Natural killer cell (primary cell): ENCODE data around the gene ME1. TPM values are rescaled to one million over a fixed set of nuclear protein-coding genes. Genes with fewer than 3 reads are reported as not detected.

ENCODE experiments used
- ATAC-seq, 3 donors: fragments of 150-1000 bp in 2 of 3; fragments of 200-7000 bp in 1 of 3; cut with Tn5 transposase; 1 replicate in 1 of 3; 2 replicates in 2 of 3; pipeline ENCODE4 v1.10.0; 2021; ENCODE audit warnings: mild to moderate bottlenecking in 2 of 3, moderate library complexity in 2 of 3
- DNase-seq, 2 donors: peaks; one replicate each; pipeline versions ENCODE4 v3.0.0 to v3.0.0-alpha.2; 2013 to 2021; ENCODE audit warnings: mixed read lengths in 1 of 2
- H3K27ac ChIP-seq: one replicate; pipeline ENCODE4 v1.5.1; 2013; ENCODE audit warnings: mild to moderate bottlenecking, low read length
- H3K27me3 ChIP-seq: one replicate; pipeline ENCODE4 v1.6.1; 2013; ENCODE audit warnings: low read length; ENCODE audit not compliant: control insufficient read depth, insufficient read depth
- H3K36me3 ChIP-seq: one replicate; pipeline ENCODE4 v1.6.1; 2013; ENCODE audit warnings: low read length; ENCODE audit not compliant: control insufficient read depth, insufficient read depth
- H3K4me1 ChIP-seq: one replicate; pipeline ENCODE4 v1.6.1; 2013; ENCODE audit warnings: low read length; ENCODE audit not compliant: control insufficient read depth, insufficient read depth
- H3K4me3 ChIP-seq: one replicate; pipeline ENCODE4 v1.5.1; 2013; ENCODE audit warnings: low read length
- H3K9me3 ChIP-seq: one replicate; pipeline ENCODE4 v1.6.1; 2013; ENCODE audit warnings: low read length; ENCODE audit not compliant: control insufficient read depth, insufficient read depth
- H3K27ac Mint-ChIP-seq, 2 donors: one replicate each; pipeline ENCODE4 v1.8.0; 2022; ENCODE audit warnings: mild to moderate bottlenecking in 2 of 2, mixed read lengths in 2 of 2, moderate library complexity in 1 of 2
- H3K27me3 Mint-ChIP-seq, 2 donors: one replicate each; pipeline ENCODE4 v1.8.0; 2022; ENCODE audit warnings: low read depth in 2 of 2, mixed read lengths in 2 of 2
- H3K36me3 Mint-ChIP-seq: one replicate; pipeline ENCODE4 v1.8.0; 2022; ENCODE audit warnings: mixed read lengths
- H3K4me1 Mint-ChIP-seq, 2 donors: one replicate each; pipeline ENCODE4 v1.8.0; 2022; ENCODE audit warnings: mixed read lengths in 2 of 2
- H3K4me3 Mint-ChIP-seq: one replicate; pipeline ENCODE4 v1.8.0; 2022; ENCODE audit warnings: mild to moderate bottlenecking, moderate library complexity, mixed read lengths
- H3K9me3 Mint-ChIP-seq, 2 donors: one replicate each; pipeline ENCODE4 v1.8.0; 2022; ENCODE audit warnings: mixed read lengths in 2 of 2
- WGBS: methylation state at CpG from one replicate; pipeline ENCODE4 v1.1.7; 2013; ENCODE audit warnings: missing lambda C conversion rate; ENCODE audit not compliant: insufficient coverage; 5-methylcytosine and 5-hydroxymethylcytosine counted together
- intact Hi-C: fragments of 100-400 bp; cut with micrococcal nuclease; formaldehyde crosslinking; loops from one replicate; pipeline ENCODE4 v1.14.2; 2022
- total RNA-seq, 4 donors: library from RNA; stranded (reverse); fragments of 120-200 nt in 1 of 4; gene quantifications; one replicate each; pipeline versions ENCODE4 v1.2.3 to v1.2.4, GENCODE V29; 2013 to 2022
- TF ChIP-seq, protein P1 (sequence below): fragments of 200-600 bp; IDR thresholded peaks from one replicate; pipeline ENCODE4 v1.8.0; 2022; ENCODE audit warnings: antibody characterized with exemption

The ME1 gene
- total RNA-seq, 3 donors from 2014 or later (not counting 1 experiment from before 2014, with no cell fraction given): 0.14 to 0.32 TPM; not detected in 1

- Histone ChIP-seq H3K9me3 (no peaks in the 10 kb centered on the region), H3K27ac (no peak overlapping the region), H3K4me3 (no peak overlapping the region), H3K36me3 (no peaks in the 10 kb centered on the region), H3K27me3 (no peaks in the 10 kb centered on the region), H3K4me1 (no peaks in the 10 kb centered on the region)
- Mint-ChIP-seq H3K36me3 (no peaks in the 10 kb centered on the region), H3K27me3 (peaks cover 7 to 11% of the 10 kb centered on the region in 2 donors), H3K9me3 (no peaks in the 10 kb centered on the region), H3K4me1 (peaks cover 0 to 6% of the 10 kb centered on the region in 2 donors), H3K27ac (no peak overlapping the region), H3K4me3 (no peak overlapping the region)
- ATAC-seq (no peak), DNase-seq (no peak)
- WGBS: 87% methylated on average over 3 of the region's 4 CpGs
- TF ChIP-seq, protein P1, sequence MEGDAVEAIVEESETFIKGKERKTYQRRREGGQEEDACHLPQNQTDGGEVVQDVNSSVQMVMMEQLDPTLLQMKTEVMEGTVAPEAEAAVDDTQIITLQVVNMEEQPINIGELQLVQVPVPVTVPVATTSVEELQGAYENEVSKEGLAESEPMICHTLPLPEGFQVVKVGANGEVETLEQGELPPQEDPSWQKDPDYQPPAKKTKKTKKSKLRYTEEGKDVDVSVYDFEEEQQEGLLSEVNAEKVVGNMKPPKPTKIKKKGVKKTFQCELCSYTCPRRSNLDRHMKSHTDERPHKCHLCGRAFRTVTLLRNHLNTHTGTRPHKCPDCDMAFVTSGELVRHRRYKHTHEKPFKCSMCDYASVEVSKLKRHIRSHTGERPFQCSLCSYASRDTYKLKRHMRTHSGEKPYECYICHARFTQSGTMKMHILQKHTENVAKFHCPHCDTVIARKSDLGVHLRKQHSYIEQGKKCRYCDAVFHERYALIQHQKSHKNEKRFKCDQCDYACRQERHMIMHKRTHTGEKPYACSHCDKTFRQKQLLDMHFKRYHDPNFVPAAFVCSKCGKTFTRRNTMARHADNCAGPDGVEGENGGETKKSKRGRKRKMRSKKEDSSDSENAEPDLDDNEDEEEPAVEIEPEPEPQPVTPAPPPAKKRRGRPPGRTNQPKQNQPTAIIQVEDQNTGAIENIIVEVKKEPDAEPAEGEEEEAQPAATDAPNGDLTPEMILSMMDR: no peak
- intact Hi-C loops: no loop called here
Measured at GRCh38 chr6:83470001-83470400, 39.1 kb upstream of the ME1 start.

DNA sequence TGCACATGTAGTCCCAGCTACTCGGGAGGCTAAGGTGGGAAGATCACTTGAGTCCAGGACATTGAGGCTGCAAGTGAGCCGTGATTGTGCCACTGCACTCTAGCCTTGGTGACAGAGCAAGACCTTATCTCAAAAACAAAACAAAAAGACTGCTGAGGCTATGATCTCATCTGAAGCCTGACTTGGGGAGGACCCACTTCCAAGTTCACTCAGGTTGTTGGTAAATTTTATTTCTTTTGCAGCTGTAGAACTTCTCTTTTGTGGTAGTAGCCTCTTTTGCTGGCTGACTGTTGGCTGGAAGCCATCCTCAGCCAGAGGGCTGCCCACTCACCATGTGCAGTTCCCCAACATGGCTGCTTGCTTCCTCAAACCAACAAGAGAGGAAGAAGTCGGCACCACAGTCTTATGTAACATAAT lies 36.8 kb upstream of the ME1 start:
- Histone ChIP-seq H3K4me1 (no peaks in the 10 kb centered on the region), H3K27me3 (no peaks in the 10 kb centered on the region), H3K9me3 (no peaks in the 10 kb centered on the region), H3K4me3 (no peak overlapping the region), H3K27ac (no peak overlapping the region), H3K36me3 (no peaks in the 10 kb centered on the region)
- ATAC-seq (no peak), DNase-seq (peak in 1 of 2 donors; percentile 5)
- H3K4me3 Mint-ChIP-seq: no peak overlapping the region
- TF ChIP-seq, protein P1: no peak
- intact Hi-C loops: no loop called here
- peaks cover 0 to 6% of the 10 kb centered on the region in 2 donors for H3K4me1 Mint-ChIP-seq
- H3K36me3 Mint-ChIP-seq: no peaks in the 10 kb centered on the region
- H3K27ac Mint-ChIP-seq: no peak overlapping the region
- H3K9me3 Mint-ChIP-seq: no peaks in the 10 kb centered on the region
- peaks cover 7 to 10% of the 10 kb centered on the region in 2 donors for H3K27me3 Mint-ChIP-seq
- 29% methylated on average over 3 of the region's 3 CpGs for WGBS

GRCh38 chr6:83466328-83466727 lies 35.5 kb upstream of the ME1 start:
- Mint-ChIP-seq H3K9me3 (no peaks in the 10 kb centered on the region), H3K4me1 (no peaks in the 10 kb centered on the region), H3K27me3 (peaks cover 0 to 7% of the 10 kb centered on the region in 2 donors), H3K27ac (no peak overlapping the region), H3K4me3 (no peak overlapping the region), H3K36me3 (no peaks in the 10 kb centered on the region)
- DNase-seq: no peak
- Histone ChIP-seq H3K27ac (no peak overlapping the region), H3K4me1 (no peaks in the 10 kb centered on the region), H3K4me3 (no peak overlapping the region), H3K27me3 (no peaks in the 10 kb centered on the region), H3K9me3 (no peaks in the 10 kb centered on the region), H3K36me3 (no peaks in the 10 kb centered on the region)
- intact Hi-C loops: no loop called here
- 92% methylated on average over 6 of the region's 6 CpGs for WGBS
- TF ChIP-seq, protein P1: no peak
- no peak for ATAC-seq
